Measurements from ENCODE around the gene POLA1. TPM values are rescaled to one million over a fixed set of nuclear protein-coding genes. Genes with fewer than 3 reads are reported as not detected.

The POLA1 gene
- total RNA-seq, 1 experiment from 2014 or later, result 28.6 TPM

DNA sequence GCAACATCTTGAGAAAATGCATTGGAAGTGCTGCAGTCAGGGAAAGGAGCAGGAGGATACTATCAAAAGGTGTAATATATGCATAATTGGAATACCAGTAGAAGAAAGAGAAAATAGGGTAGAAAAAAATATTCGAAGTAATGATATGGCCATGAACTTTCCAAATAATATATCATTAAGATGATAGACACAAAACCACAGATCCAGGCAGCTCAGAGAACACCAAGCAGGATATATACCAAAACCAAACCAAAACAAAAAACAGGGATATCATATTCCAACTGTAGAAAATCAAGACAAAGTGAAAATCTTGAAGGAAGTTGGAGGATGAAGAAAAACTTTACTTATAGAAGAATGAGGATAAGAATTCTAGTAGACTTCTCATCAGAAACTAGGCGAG is 9.7 kb upstream of the POLA1 start:
- no peak for DNase-seq (ENCODE audit: low read depth)

DNA sequence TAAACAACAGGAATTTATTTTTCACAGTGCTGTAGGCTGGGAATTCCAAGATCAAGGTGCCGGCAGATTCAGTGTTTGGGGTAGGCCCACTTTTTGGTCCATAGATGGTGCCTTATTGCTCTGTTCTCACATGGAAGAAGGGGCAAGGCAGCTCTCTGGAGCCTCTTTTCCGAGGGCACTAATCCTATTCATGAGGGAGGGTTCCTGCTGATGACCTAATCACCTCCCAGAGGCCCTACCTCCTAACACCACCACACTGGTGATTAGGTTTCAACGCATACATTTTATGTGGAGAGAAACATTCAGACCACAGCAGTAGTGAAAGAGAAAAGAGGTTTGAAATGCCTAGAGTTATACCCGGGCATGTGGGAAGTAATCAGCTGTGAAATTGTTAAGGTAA is 1.4 kb upstream of the POLA1 start:
- DNase-seq (ENCODE audit: low read depth), result no peak

DNA sequence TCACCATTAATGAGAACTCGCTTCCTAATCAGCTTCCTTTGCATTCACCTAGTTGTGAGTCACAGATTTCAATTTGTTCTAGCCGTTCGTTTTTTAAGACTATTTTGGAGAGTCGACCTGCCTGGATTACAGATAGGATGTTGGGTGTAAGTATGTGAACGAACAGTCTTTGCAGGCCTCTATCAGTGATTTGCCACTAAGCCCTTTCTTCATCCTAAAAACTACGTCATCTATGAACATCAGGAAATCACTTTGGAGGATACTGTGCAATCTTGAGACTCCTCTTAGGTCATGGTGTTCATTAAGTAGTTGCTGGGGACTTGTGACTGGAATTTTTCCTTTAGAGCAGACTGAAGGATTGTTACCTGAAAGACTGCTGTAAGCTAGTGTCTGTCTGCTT is 1.1 kb downstream of the POLA1 start:
- DNase-seq (ENCODE audit: low read depth), result no peak

DNA sequence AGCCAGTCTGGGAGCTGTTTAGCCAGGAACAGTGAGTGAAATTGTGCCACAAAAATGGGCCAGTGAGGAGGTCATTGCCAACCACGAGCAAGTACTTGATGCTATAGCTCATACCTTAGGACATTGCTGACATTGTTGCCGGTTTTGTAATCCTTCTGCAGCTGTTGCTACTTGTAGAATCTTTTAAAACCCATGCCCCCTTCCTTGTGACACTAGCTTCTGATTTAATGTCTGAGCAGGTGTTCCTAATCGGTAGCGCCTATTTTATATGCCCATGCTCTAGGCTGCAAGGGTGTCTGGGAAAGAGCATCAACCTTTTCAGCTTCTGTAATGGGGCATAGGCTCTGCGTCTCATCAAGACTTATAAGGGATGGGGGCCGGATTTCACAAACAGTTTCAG is 2.6 kb downstream of the POLA1 start:
- DNase-seq (ENCODE audit: low read depth), result no peak

DNA sequence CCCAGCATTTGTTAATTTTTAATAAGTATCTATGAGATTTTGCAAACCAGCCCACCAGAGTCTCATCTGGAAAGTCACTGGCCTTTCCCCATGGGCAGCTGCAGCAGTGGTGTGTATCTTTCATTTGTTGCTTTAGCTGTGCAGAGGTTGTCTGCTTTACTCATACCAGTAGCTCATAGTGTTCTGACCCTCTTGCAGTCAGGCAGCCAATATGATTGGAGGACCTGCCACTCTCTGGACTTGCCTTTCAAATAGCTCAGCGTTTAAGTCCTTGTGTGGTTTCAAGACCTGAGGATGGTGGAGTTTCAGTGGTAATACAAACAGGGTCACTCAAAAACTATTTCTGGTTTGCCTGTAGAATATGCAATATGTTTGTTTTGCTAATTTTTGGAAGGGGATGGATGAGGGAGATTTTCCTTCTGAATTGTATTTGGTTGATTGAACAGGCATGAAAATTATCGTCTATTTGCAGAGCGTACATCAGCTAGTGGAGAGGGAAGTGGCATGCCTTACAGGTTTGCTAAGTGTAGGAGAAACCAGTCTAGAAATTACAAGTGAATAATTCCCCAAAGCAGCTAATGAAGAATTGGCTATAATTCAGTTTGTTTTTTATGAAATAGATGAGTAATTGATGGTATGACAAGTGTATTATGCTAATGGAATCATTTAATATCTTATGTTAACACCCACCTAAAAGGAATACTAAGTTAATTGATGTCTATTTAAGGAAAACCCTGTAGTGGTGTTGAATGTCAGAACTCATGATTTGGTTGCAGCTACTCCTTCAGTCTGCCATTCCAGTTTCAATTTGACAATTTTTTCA is 8.9 kb downstream of the POLA1 start:
- no peak for DNase-seq (ENCODE audit: low read depth)

DNA sequence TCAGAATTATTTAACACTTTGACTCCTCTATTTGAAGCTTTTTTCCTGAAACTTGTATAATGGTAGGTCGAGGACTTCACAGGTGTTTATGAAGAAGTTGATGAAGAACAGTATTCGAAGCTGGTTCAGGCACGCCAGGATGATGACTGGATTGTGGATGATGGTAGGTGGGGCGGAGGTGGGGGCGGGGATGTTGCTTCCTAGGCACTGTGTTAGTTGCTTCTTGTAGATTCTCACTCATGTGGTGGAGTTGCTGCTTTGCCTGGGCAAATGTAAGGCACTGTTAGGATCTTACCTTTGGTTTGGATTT is 9.4 kb downstream of the POLA1 start:
- DNase-seq (ENCODE audit: low read depth), result no peak

DNA sequence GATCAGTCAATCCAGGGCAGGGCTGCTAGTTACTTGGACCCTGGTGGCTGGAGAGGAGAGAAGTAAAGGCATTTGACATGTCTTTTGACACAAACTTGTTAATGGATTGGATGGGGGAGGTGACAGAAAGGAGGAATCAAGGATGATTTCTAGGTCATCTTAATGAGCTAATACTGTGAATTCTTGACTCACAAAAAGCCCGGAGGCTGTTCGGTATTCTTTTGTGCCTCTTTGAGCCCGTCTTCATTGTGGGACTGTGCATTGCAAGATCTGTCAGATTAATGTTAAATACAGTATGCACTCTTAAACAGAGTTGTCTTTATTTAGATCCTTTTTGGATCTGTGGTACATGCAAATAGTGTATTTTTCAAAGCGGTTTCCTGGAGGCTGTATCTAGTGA is 25.1 kb downstream of the POLA1 start:
- no peak for DNase-seq (ENCODE audit: low read depth)

DNA sequence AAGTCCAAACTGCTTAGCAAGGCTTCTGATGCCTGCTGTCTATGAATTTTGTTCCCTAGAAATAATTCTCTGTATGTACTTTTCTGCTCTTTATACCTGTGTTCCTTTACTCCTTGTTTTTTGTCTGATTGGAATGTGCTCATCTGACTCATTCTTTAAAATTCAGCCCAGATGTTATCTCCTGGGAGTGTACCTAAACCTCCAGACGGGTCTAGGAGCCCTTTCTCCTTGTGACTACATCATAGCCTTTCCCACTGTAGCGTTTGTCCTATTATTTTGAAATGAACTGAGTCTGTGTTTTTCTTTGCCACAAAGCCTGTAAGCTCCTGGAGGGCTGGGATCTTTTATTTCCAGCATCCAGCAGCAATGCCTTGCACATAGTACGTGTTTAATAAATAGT is 26.3 kb downstream of the POLA1 start:
- no peak for DNase-seq (ENCODE audit: low read depth)

DNA sequence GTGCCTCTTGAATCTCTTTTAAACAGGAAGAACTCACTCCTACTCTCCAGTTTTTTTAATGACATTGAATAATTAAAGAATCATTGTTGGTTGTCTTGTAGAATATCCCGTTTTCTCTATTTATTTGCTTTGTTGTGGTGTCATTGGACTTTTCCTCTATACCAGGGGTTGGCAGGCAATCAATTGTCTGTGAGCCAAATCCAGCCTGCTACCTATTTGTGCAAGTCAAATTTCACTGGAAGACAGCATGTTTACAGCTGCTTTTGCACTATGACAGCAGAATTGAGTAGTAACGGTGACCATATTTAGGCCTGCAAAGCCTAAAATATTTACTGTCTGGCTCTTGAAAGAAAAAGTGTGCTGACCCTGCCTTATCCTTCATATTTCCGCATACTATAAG is 34.8 kb downstream of the POLA1 start:
- no peak for DNase-seq (ENCODE audit: low read depth)

DNA sequence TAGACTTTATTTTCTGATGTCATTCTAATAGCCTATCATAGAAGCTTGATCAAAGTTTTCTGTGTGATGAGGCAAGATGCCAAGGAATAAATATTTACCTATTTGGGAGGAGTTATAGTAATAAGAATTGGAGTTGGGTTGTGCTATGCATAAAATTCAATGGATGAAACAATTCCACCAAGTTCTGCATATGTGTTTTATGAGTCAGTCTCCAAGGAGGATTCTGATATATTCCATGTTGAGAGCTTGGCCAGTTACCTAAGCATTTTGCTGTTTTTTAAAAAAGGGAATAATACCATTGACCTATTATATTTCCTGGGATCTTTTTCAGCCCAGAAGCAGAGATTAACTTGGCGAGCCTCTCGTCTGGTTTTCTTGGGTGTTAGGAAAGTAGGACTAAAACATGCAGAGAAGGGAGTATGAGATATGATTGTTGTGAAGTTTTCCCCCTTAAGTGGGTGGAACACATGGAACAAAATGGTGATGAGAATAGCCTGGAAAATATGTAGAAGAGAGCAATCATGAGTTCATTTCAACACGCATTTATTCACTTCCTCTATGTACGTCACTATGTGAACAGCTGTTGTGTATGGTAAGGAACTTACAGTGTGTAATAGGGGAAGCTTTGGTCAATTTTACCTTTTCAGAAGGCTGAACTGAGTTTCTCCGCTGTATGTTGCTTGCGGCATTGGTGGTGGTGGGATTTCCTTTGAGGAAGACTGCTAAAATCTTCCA is 39.2 kb downstream of the POLA1 start:
- DNase-seq (ENCODE audit: low read depth), result no peak

DNA sequence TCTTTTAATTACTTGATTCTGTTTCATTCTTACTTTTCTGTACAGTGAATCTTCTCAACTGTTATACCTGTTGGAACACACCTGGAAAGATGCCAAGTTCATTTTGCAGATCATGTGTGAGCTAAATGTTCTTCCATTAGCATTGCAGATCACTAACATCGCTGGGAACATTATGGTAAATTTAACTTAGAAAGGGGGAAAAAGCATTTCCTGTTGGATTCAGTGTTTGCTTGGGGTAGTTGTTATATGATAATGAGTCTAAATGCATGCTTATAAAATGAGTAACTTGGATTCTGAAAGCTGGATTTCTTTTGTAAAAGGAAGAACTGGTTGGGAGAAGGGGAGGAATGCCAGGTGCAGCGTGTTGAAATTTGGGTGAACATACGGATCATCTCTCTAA is 47.6 kb downstream of the POLA1 start:
- DNase-seq (ENCODE audit: low read depth), result no peak

DNA sequence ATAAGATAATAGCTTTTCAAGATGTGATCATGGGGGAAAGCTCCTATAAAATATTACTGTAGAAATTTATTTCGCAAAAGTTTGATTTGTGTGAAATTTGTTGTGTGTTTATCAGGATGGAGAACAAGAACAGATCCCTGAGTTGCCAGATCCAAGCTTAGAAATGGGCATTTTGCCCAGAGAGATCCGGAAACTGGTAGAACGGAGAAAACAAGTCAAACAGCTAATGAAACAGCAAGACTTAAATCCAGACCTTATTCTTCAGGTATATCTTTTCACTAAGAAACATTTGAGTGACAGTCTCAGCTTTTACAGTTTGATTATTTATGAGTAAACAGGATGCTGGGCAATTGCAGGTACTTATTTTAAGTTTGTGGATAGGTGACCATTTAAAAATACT is 54.5 kb downstream of the POLA1 start:
- DNase-seq (ENCODE audit: low read depth), result no peak

DNA sequence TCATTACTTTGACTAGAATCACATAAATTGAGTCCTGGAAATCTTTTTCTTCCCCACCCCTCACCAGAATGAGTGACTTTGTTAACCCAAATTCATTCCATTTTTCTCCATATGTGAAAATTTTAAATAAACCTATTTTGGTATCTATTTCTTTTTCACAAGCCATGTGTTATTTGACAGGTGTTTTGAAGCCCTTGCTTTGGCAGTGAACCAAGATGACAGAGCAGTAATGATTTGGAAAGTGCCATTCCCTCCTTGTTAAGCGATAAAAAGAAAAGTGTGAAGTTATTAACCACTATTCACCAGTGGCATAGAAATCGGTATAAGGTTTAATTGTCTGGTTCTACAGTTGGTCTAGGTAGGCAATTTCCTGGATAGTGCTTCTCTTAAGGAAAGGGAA is 66.1 kb downstream of the POLA1 start:
- no peak for DNase-seq (ENCODE audit: low read depth)

DNA sequence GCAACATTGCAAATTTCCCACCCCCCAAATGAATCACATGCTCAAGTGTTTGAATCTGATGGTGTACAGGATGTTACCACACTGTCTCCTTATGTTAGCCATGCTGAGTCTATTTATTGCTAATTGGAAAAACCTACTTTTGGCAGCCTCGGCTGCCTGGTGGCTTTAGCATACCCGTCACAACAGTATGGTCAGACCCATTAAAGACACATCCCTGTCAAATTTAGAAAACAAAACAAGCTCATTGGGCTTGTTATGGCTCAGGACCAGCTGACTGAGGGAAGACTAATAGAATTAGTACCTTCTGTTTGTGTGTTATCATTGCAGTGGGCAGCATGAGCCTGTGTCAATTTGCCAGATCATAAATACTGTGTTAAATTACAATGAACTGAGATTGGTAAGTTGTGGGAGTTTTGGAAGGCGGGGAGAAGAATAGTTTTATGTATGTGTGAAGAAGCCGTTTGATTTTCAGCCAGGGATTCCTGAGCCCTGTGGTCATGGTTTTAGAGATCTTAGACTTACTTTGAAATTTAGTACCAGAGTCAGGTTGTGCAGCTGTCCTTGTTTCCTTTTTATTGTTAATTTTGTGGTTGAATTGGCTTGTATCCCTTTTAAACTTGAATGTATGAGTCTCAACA is 66.8 kb downstream of the POLA1 start:
- no peak for DNase-seq (ENCODE audit: low read depth)

DNA sequence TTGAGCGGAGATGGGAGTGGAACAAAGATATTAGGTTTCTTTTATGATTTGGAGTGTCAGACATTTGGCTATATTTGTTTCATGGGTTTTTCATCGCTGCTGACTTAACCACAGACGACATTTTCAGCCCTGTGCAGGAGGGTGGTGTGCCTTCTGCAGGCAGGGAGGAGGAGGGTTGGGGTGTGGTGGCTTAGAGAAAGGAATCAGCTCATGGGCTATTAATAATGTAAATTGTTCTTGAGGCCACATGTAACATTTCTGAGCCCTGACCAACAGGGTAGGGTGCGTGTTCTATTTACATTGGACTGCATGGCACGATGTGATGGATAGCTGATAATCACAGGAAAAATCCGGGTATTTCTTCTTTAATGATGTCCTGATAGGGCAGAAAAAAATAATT is 67.6 kb downstream of the POLA1 start:
- DNase-seq (ENCODE audit: low read depth), result no peak

DNA sequence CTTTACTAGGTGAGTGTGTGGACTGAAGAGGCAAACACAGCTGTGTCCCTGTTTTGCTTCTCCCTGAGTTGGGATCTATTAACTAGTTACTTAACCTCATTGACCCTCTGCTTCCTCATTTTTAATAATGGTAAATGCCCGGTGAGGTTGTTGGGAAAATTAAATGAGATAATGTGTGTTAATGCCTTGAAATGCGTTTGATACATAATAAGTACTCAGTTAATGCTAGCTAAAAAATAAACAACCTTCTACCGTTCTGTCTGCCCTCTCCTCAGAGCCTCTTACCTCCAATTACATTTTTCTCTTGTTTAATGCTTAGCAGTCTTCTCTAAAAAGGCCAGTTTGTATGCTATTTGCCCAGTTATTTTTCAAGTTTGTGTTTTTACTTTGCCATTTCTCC is 70.3 kb downstream of the POLA1 start:
- DNase-seq (ENCODE audit: low read depth), result no peak

DNA sequence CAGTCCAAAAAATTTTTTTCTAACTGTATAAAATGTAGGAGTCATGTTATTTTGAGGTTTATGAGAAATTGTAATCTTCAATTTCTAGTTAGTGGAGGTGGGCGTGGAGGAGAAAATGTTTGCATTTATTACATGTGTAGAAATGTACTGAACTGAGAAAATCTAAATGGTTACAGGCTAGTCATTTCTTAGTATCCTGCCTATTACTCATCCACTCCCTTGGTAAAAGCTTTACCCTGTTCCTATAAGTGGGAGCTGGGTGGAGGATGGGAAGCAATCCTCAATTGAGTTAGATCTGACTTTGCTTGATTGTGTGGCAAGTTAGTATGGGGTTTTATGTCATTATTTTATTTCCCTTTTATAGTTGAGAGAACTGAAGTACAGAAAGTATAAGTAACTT is 73.8 kb downstream of the POLA1 start:
- no peak for DNase-seq (ENCODE audit: low read depth)

DNA sequence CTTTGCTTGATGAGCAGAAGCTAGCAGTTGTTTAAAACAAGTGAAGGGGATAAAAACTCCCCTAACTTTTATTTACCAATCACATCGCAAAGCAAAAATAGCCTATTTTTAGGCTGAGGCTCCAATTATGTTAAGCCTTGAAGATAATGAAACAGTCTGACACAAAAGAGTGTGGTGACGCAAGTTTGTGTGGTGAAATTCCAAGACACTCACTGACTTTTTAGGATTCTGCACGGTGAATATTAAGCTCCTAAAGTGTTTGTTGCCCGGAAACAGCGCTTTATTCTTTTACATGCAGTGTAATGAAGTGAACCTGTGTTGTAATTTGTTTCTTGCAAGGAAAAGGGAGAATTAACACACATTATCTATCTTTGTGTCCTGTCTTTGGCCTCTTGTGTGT is 74.8 kb downstream of the POLA1 start:
- no peak for DNase-seq (ENCODE audit: low read depth)

DNA sequence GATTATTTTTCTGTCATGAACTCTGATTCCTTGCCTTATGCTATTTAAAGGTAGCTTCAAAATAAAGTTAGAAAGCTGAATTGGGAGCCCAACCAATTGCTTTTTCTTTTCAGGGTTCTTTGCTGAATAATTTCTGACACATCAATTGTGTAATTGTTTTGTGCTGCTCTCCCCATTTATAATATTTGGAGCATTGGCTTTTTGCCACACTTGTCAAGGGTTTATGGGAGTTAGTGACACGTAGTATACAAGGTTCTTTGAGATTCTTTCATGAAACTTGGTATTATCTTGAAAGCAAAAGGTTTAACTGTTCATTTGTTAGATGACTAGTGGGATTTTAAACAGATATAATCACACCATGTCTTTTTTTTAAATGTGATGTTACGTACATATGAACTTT is 80.9 kb downstream of the POLA1 start:
- DNase-seq (ENCODE audit: low read depth), result no peak

DNA sequence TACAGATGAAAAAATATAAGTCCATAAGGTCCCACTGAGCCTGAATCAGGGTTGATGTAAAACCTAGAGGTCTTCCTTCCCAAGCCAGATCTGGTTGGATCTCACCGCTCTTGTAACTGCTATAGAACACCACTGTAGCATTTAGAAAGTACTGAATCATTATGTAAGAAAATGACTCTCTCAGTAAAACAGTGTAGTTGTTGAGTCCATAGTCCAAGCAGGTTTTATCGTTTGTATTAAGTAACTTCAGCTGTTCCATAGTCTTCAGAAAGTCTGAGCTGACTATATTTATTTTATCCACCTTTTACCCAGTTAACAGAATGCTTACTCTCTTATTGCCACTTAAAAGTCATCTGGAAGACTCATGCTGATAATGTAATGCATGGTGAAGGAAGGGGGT is 82.2 kb downstream of the POLA1 start:
- DNase-seq (ENCODE audit: low read depth), result no peak

DNA sequence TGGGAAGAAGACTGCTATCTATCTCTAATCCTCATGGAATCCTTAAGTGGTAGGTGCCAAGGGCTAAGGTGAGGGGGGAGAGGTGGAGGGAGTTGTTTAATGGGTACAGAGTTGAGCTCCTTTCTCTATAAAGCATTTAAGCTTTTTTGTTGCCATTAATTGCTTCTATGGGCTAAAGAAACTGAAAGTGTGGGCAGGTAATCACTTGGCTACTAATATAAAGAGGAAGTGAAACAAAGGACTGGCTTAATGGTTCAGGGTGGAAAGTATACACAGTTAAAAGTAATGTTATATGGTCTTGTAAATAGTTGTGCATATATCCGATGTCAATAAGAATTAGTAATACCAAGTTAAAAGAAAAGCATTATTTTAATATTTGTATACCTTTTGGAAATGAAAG is 83.9 kb downstream of the POLA1 start:
- DNase-seq (ENCODE audit: low read depth), result no peak

DNA sequence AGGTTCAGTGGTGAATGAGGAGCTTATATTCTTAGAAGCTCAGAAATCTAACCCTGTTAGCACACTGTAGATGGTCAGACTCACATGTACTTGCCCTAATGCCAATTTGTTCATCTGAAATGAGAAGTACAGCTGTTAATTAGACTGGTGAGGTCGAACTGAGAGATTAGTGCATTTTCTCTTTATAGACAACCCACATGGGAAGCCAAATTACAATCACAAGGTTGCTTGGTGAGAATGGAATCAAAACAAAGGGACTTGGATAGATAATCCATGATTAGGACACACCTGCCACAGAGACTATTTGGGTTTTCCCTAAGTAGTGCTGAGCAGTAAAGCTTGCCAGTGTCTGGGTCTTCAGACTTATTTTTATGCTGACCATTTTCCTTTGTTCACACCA is 88.3 kb downstream of the POLA1 start:
- no peak for DNase-seq (ENCODE audit: low read depth)

DNA sequence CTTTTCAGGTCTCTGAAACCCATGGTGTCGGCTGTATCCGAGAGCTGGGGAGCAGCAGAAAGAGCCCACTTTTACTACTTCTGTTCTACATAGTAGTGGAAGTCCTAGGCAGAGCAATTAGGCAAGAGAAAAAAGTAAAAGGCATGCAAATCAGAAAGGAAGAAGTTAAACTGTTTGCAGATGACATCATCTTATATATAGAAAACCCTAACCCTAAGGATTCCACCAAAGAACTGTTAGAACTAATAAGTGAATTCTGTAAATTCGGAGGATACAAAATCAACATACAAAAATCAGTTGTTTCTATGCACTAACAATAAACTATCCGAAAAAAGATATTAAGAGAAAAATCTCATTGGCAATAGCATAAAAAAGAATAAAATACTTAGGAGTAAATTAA is 95.3 kb downstream of the POLA1 start:
- no peak for DNase-seq (ENCODE audit: low read depth)

Measured in RPMI7951 (cell line).